A549 (cell line): ENCODE data around the gene RANBP17.

Experiments used
- BHLHE40 ChIP-seq: IDR thresholded peaks from 2 replicates; pipeline ENCODE4 v1.6.1; 2012; ENCODE audit warnings: low read depth, low read length, inconsistent platforms
- EP300 ChIP-seq, 2 experiments: fragments of >200 bp; sonication (Bioruptor Twin); formaldehyde crosslinking; IDR thresholded peaks; 2 replicates in 1 of 2; 3 replicates in 1 of 2; pipeline ENCODE4 v1.6.1; 2016 to 2017
- ESRRA ChIP-seq: fragments of 150-350 bp; IDR thresholded peaks from 2 replicates; pipeline ENCODE4 v1.6.1; 2014; ENCODE audit warnings: mild to moderate bottlenecking, low read length, borderline replicate concordance
- HDAC2 ChIP-seq: fragments of 200-600 bp; sonication (generic); IDR thresholded peaks from 2 replicates; pipeline ENCODE4 v1.6.1; 2016
- HOXA7 ChIP-seq: fragments of 250-450 bp; sonication (Bioruptor Pico); IDR thresholded peaks from 2 replicates; pipeline ENCODE4 v1.5.0; 2020; ENCODE audit warnings: mild to moderate bottlenecking, moderate library complexity
- JUN ChIP-seq, 2 experiments: fragments of >200 bp; sonication (Bioruptor Twin); formaldehyde crosslinking; IDR thresholded peaks; 2 replicates in 1 of 2; 3 replicates in 1 of 2; pipeline ENCODE4 v1.6.1; 2016 to 2017
- JUNB ChIP-seq: fragments of >200 bp; sonication (Bioruptor Twin); formaldehyde crosslinking; IDR thresholded peaks from 2 replicates; pipeline ENCODE4 v1.6.1; 2016
- MYC ChIP-seq: IDR thresholded peaks from 2 replicates; pipeline ENCODE4 v1.6.1; 2012; ENCODE audit warnings: mild to moderate bottlenecking, inconsistent platforms, low read length, improper control_type of control experiment, borderline replicate concordance
- POLR2A ChIP-seq: IDR thresholded peaks from 2 replicates; pipeline ENCODE4 v1.6.1; 2012; ENCODE audit warnings: mild to moderate bottlenecking, low read length
- TF ChIP-seq, protein P1 (sequence below): fragments of >200 bp; sonication (Bioruptor Twin); formaldehyde crosslinking; IDR thresholded peaks from 3 replicates; pipeline ENCODE4 v1.5.1; 2016
- TF ChIP-seq, protein P2 (sequence below): fragments of 450-650 bp; IDR thresholded peaks from 2 replicates; pipeline ENCODE4 v1.6.1; 2014; ENCODE audit warnings: antibody characterized with exemption
- TF ChIP-seq, protein P3 (sequence below): fragments of 250-450 bp; sonication (Bioruptor Pico); IDR thresholded peaks from 2 replicates; pipeline ENCODE4 v1.5.0; 2020; ENCODE audit warnings: low read depth, mild to moderate bottlenecking, moderate library complexity
- TF ChIP-seq, protein P4 (sequence below): IDR thresholded peaks from 2 replicates; pipeline ENCODE4 v1.6.1; 2012; ENCODE audit warnings: low read depth, borderline replicate concordance

DNA sequence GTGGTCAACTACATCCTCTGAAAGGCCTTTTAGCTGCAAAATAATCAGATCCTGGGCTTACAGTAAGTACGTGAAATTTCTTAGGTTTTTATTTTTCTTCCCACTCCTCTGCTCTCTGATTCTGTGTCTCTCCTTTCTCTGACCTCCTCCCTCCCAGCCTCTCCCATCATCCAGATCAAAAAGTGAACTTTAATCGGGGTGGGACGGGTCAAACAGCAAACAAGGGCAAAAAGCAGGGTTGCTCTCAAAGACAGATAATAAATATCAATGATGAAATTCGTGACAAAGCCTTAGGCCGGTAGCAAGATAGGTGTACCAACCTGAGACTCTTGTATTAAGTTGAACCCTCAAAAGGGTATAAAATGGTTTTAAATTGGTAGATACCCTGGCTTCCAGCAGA lies 76.1 kb downstream of the RANBP17 start:
- TF ChIP-seq HOXA7 (CRISPR knock-in tag) = no peak
- TF ChIP-seq POLR2A = no peak
- TF ChIP-seq EP300 (IDR thresholded peaks at IDR 0.05) = no peak
- TF ChIP-seq, protein P1, sequence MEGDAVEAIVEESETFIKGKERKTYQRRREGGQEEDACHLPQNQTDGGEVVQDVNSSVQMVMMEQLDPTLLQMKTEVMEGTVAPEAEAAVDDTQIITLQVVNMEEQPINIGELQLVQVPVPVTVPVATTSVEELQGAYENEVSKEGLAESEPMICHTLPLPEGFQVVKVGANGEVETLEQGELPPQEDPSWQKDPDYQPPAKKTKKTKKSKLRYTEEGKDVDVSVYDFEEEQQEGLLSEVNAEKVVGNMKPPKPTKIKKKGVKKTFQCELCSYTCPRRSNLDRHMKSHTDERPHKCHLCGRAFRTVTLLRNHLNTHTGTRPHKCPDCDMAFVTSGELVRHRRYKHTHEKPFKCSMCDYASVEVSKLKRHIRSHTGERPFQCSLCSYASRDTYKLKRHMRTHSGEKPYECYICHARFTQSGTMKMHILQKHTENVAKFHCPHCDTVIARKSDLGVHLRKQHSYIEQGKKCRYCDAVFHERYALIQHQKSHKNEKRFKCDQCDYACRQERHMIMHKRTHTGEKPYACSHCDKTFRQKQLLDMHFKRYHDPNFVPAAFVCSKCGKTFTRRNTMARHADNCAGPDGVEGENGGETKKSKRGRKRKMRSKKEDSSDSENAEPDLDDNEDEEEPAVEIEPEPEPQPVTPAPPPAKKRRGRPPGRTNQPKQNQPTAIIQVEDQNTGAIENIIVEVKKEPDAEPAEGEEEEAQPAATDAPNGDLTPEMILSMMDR = no peak
- TF ChIP-seq, protein P2, sequence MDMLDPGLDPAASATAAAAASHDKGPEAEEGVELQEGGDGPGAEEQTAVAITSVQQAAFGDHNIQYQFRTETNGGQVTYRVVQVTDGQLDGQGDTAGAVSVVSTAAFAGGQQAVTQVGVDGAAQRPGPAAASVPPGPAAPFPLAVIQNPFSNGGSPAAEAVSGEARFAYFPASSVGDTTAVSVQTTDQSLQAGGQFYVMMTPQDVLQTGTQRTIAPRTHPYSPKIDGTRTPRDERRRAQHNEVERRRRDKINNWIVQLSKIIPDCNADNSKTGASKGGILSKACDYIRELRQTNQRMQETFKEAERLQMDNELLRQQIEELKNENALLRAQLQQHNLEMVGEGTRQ = no peak
- no peak for TF ChIP-seq MYC
- TF ChIP-seq, protein P3, sequence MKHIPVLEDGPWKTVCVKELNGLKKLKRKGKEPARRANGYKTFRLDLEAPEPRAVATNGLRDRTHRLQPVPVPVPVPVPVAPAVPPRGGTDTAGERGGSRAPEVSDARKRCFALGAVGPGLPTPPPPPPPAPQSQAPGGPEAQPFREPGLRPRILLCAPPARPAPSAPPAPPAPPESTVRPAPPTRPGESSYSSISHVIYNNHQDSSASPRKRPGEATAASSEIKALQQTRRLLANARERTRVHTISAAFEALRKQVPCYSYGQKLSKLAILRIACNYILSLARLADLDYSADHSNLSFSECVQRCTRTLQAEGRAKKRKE (CRISPR knock-in tag) = no peak
- TF ChIP-seq HDAC2 = no peak
- TF ChIP-seq, protein P4, sequence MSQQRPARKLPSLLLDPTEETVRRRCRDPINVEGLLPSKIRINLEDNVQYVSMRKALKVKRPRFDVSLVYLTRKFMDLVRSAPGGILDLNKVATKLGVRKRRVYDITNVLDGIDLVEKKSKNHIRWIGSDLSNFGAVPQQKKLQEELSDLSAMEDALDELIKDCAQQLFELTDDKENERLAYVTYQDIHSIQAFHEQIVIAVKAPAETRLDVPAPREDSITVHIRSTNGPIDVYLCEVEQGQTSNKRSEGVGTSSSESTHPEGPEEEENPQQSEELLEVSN = no peak
- no peak for TF ChIP-seq JUNB
- no peak for TF ChIP-seq ESRRA
- TF ChIP-seq BHLHE40 = no peak
- TF ChIP-seq JUN (IDR thresholded peaks at IDR 0.05) = no peak
